GM18499 (cell line): ENCODE measurements around the gene PLCD4.

Experiments used
- ATAC-seq: cut with Tn5 transposase; IDR thresholded peaks from one replicate; pipeline ENCODE4 v1.9.1; 2021; ENCODE audit warnings: moderate number of reproducible peaks; ENCODE audit not compliant: insufficient read depth, unreplicated experiment

The PLCD4 gene

GRCh38 chr2:218607436-218608115 is at the start of gene PLCD4:
PLCD4 (plus strand) TSS chr2:218607899; CDS start chr2:218615740, 7,841 bp downstream.
- no peak for ATAC-seq

DNA sequence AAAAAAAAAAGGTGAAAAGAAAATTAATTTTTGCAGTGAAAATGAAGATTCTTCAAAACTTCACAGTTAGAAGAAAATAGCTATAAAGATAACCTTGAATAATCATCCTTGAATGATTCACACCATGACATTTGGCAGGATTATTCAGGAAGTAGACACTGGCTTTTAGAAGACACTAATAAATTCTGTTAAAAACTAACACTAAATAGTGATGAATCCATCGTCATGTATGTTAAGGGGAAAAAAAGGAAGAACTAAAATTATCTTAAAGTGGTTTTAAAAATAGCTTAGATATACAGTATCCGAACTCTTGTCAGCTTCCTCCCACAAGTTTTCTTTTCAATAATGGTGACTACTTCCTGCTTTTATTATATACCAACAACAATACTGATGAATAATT is 49.8 kb upstream of the PLCD4 start:
- ATAC-seq: no peak

DNA sequence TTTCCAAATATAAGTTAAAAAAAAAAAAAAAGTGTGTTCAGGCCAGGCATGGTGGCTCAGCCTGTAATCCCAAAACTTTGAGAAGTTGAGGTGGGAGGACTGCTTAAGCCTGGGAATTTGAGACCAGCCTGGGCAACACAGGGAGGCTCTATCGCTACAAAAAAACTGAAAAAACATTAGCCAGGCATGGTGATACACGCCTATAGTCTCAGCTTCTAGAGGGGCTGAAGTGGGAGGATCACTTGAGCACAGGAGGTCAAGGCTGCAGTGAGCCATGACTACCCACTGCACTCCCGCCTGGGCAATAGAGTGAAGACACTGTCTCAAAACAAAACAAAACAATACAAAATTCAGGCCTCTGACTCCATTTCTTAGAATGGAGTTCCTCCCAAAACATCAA is 48.7 kb upstream of the PLCD4 start:
- no peak for ATAC-seq

GRCh38 chr2:218564056-218564455 is 43.6 kb upstream of the PLCD4 start:
- ATAC-seq: no peak

GRCh38 chr2:218566296-218566695 is 41.4 kb upstream of the PLCD4 start:
- no peak for ATAC-seq

- ATAC-seq: peak; percentile 21
Measured at GRCh38 chr2:218567797-218568189, 39.9 kb upstream of the PLCD4 start.

DNA sequence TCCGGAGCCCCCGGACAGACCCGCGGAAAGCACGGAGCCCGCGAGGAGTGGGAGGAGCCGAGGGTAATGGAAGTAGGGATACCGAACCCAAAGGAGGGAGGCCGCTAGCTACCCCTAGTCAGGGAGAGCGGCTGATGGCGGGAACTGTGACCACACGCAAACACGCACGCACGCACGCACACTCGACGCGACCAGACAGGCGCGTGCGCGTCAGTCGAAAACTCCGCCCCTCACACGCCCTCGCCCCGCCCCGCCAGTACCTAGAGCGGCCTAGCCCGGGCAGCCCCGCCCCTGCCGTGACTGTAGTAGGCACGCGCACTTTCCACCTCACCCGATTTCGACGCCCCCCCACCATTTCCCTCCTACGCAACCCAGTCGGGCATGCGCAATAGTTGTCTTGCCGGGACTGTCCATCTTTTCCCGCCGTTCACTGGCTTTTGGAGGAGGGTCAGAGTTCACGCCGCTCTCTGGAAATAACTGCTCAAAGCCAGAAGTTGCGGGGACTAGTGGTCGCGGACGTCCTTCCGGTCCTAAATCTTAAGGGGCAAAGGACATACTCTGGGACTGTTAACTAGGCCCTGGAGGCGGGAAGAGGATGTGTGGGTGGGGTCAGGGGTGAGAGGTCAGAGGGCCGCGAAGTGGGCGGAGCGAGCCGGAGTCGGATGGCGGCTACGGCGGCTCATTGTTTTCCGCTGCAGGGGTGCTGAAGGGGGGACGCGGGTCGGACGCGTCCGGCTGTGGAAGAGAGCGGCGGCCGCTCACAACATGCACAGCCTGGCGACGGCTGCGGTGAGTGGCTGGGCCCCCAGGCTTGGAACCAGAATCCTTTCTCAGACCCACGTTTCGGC is 39.3 kb upstream of the PLCD4 start, which contains the start of the genes CNOT9 and USP37:
Gene CNOT9 (plus strand): TSS at position 650 of the 848 bp plus-strand sequence. CDS start 116 bp downstream, at position 766.
Gene USP37 (minus strand): TSS at position 162 of the 848 bp plus-strand sequence. CDS start 9,698 bp downstream, outside the sequence.
- ATAC-seq: peak; percentile 60

DNA sequence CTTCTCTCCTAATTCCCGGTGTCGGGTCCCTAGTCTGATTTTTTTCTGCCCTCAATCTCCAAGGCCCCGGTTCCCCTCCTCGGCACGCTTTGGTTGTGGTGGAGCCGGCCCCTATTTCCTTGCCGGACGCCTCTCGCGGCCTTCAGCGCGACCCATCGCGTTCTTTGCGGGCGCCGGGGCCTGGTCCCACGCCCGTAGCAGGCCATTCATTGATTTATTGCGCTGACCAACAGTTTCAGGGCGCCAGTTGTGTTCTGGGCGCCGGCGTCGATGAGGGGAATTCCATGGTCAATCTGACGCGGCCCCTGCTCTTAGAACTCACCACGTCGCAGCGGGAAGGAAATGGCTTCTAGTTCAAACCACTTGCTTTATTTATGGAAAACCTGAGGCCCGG is 38.7 kb upstream of the PLCD4 start:
- ATAC-seq: peak; percentile 16

GRCh38 chr2:218569661-218570500 is 37.8 kb upstream of the PLCD4 start:
- ATAC-seq: no peak

GRCh38 chr2:218570850-218571249 is 36.8 kb upstream of the PLCD4 start:
- ATAC-seq: no peak

- no peak for ATAC-seq
Measured at GRCh38 chr2:218576854-218577253, 30.8 kb upstream of the PLCD4 start.

DNA sequence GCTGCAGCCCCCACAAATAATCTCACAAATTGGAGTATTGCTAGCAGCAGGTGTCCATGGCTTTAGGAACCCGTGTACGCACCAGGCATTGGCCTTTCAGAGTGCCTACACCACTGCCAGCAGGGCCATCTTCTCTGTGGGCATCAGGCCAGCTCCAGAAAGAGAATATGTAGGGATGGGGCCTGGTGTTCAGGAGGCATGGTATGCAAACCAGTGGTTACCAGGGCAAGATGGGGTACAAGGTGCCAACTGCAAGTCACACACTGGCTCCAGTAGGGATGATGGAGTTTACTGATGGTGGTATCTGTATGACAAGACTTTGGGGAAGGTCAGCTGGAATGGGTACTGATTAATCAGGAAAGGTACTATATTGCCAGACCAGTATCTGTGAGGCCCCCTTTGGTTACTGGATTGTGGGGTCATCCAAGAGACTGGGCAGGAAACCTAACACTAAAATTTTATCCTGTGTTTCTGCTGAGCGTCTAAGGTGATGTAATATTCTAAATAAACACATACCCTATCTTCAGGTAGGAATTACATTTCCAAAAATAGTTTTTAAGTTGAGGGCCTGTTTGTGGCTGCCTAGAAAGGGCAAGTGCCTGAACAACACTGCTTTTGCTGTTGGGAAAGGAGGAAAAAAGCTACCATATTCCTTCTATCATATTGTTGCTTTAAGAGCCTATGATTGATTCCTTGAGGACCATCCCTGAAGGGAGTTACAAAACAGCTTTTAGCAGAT is 30.0 kb upstream of the PLCD4 start:
- no peak for ATAC-seq

DNA sequence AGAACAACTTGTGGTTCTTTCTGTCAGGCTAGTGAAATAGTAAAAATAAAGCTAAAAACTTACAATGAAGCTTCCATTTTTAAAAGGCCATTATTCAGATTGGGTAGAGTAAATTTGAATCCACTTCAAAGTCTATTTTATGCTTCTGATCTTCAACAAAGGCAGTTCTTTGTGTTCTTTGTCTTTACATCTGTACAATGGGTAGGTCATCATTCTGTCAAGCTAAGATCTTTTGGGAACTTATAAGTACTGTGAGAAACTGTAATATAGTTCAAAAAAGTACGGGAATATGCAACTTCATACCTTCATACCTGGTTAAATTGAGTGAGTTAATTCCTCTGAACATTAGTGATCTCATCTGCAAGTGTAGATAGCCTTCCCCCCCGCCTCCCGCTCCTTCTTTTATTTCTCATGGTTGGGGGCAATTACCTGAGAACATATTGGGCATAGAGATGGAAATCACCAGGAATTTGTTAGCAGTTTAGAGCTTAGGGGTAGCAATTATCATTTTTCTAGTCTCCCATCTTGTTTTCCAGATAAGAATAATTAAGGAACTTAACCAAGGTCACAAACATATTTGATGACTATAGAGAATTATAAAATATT is 29.3 kb upstream of the PLCD4 start:
- ATAC-seq: no peak

- no peak for ATAC-seq
Measured at GRCh38 chr2:218582076-218582475, 25.6 kb upstream of the PLCD4 start.

DNA sequence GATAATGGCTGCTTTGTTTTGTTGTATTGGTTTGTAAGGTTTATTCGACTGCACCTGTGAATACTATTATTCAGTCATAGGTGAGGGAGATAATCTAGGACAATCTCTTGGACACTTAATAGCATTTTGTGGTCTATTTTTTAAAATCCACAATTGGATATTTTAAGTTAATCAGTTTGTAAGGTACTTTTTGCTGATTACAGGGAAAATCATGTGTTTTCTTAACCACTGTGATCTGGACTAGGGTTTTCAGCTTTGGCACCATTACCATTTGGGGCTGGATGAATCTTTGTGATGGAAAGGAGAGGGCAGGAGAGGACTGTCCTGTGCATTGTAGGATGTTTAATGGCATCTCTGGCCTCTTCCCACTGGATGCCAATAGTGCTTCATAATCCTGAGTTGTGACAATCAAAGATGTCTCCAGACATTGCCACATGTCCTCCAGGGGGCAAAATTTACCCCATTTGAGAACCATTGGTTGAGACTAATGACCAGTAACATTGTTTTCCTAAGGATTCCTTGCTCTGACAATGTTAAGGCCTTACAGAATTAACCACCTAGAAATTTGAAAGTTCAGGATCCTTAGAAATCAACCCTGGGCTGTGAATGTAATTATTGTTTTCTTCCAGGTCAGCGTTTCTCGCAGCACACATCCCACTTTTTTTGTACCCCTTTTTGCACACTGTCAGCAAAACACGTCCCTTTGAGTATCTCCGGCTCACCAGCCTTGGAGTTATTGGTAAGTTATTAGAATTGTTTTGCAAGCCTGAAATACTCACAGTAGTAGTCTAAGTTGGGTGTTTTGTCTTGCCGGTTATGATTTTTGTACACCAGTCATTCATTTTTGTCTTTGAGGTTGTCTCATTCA is 23.5 kb upstream of the PLCD4 start:
- ATAC-seq: no peak

DNA sequence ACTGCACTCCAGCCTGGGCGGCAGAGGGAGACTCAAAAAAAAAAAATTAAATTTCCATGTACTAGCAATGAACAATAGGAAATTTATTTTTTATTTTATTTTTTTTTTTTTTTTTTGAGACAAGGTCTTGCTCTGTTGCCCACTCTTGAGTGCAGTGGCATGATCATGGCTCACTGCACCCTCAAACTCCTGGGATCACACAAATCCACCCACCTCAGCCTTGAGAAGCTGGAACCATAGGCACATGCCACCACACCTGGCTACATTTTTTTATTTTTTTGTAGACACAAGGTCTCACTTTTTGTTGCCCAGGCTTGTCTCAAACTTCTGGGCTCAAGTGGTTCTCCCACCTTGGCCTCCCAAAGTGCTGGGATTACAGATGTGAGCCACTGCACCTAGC is 22.2 kb upstream of the PLCD4 start:
- no peak for ATAC-seq

DNA sequence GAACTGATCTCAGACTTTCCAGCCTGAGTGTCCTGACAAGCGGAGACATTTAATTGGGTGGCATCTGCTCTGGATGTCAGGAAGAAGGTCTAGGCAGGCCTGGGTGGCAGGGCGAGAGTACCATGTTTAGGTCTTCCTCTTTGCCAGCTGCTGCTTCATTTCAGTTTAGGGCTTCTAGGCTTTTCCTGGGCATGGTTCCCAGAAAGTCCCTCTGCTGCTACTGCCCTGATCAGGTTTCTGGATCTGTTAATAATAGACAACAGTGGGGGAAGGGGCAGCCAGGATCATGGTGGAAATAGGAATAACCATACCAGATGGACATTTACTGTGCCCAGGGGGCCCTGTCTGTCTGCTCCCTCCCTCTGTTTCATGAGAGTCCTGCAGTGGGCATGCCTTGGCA is 2.3 kb upstream of the PLCD4 start:
- ATAC-seq: no peak

DNA sequence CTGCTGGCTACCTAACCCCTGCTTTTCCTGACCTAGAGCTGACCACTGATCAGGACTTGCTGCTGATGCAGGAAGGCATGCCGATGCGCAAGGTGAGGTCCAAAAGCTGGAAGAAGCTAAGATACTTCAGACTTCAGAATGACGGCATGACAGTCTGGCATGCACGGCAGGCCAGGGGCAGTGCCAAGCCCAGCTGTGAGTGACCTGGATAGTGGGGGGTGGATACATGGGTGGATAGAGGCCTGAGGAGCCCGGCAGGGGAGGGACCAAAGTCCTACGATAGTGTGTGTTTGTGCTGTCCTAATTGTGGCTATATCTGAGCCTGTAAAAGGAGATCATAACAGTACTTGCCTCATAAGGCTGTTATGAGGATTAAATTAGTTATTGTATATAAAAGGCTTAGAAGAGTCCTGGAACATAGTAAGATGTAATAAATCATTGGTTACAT is 8.2 kb downstream of the PLCD4 start:
- no peak for ATAC-seq
